Parathyroid adenoma (tissue), 2 donors: ENCODE data around the gene DGLUCY.

ENCODE experiments used
- H2AFZ ChIP-seq: fragments of 300-600 bp; sonication (generic); one replicate; pipeline ENCODE4 v1.7.0; 2017; ENCODE audit warnings: antibody characterized with exemption, mild to moderate bottlenecking
- H3K27ac ChIP-seq: fragments of 300-600 bp; sonication (generic); one replicate; pipeline ENCODE4 v1.7.0; 2017
- H3K27me3 ChIP-seq: fragments of 300-600 bp; sonication (generic); one replicate; pipeline ENCODE4 v1.7.0; 2017; ENCODE audit warnings: low read length; ENCODE audit not compliant: control insufficient read depth, insufficient read depth
- H3K36me3 ChIP-seq: fragments of 300-600 bp; sonication (generic); one replicate; pipeline ENCODE4 v1.7.0; 2017; ENCODE audit warnings: low read length; ENCODE audit not compliant: control insufficient read depth, insufficient read depth
- H3K4me1 ChIP-seq: fragments of 300-600 bp; sonication (generic); one replicate; pipeline ENCODE4 v1.7.0; 2017; ENCODE audit warnings: control low read depth
- H3K4me2 ChIP-seq: fragments of 300-600 bp; sonication (generic); one replicate; pipeline ENCODE4 v1.7.0; 2017; ENCODE audit warnings: low read length
- H3K4me3 ChIP-seq: fragments of 300-600 bp; sonication (generic); one replicate; pipeline ENCODE4 v1.7.0; 2017; ENCODE audit warnings: low read depth, low read length
- H3K79me2 ChIP-seq: fragments of 300-600 bp; sonication (generic); one replicate; pipeline ENCODE4 v1.7.0; 2017; ENCODE audit warnings: control low read depth
- H3K9ac ChIP-seq: fragments of 300-600 bp; sonication (generic); one replicate; pipeline ENCODE4 v1.7.0; 2017; ENCODE audit warnings: mild to moderate bottlenecking
- H3K9me3 ChIP-seq: fragments of 300-600 bp; sonication (generic); one replicate; pipeline ENCODE4 v1.7.0; 2017; ENCODE audit warnings: low read length; ENCODE audit not compliant: control insufficient read depth
- CTCF ChIP-seq: fragments of 300-600 bp; sonication (generic); IDR thresholded peaks from one replicate; pipeline ENCODE4 v1.7.0; 2017; ENCODE audit warnings: antibody characterized with exemption, mild to moderate bottlenecking
- donor health status: primary hyperparathyroidism.

The DGLUCY gene

GRCh38 chr14:91218014-91218413, 104.1 kb downstream of the DGLUCY start:
- Histone ChIP-seq H3K27ac (peak overlapping the region; percentile 37), H3K4me3 (no peak overlapping the region)

DNA sequence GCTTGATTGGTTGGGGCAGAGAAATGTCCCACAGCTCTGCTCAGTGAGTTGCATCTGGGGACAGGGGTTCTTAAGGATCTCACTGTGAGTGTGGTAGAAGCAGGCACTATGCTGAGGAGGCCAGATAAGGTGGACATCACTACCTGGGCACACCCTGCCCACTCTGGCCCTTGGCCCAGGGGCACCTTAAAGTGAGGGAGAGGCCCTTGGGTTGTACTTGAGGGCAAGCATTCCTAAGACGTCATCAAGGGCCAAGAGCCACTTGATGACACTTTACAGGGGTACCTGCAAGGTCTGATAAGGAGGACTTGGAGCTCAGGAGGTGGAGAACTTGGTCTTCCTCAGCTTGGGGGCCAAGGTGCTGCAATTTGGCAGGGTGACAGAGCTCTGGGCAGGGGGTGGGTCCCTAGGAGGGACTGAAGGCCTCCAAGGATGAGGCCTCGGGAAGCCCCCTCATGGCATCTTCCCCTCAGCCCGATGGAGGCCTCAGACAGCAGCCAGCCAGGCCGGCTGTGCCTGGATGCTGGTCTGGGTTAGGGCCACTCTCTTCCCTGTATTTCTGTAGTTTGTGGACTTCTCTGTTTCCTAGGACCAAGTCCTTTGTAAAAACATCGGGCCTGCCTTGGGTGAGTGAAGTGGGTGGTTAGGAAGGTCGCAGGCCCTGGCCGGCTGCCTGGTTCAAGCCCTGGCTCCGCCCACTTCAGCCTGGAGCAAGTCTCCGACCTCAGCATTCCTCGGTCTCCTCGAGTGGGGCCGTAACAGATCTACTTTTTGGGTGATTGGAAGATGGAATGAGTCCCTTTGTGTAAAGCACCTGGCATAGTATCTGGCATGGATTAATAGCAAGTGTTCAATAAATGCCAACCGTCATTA, 105.9 kb downstream of the DGLUCY start:
- Histone ChIP-seq H3K4me2 (no peak overlapping the region), H3K9ac (no peak overlapping the region), H2AFZ (no peak overlapping the region), H3K79me2 (no peaks in the 10 kb centered on the region), H3K27ac (peak overlapping the region; percentile 50), H3K9me3 (no peaks in the 10 kb centered on the region), H3K36me3 (no peaks in the 10 kb centered on the region), H3K27me3 (no peaks in the 10 kb centered on the region), H3K4me3 (no peak overlapping the region), H3K4me1 (peaks cover 3% of the 10 kb centered on the region)
- TF ChIP-seq CTCF, result no peak

More at GRCh38 chr14:91218014-91218413, 104.1 kb downstream of the DGLUCY start:
- TF ChIP-seq CTCF, result no peak
- Histone ChIP-seq H3K9ac (no peak overlapping the region), H3K79me2 (no peaks in the 10 kb centered on the region), H3K27me3 (no peaks in the 10 kb centered on the region), H3K9me3 (no peaks in the 10 kb centered on the region), H3K4me2 (no peak overlapping the region), H2AFZ (no peak overlapping the region), H3K4me1 (peaks cover 3% of the 10 kb centered on the region), H3K36me3 (no peaks in the 10 kb centered on the region)

DNA sequence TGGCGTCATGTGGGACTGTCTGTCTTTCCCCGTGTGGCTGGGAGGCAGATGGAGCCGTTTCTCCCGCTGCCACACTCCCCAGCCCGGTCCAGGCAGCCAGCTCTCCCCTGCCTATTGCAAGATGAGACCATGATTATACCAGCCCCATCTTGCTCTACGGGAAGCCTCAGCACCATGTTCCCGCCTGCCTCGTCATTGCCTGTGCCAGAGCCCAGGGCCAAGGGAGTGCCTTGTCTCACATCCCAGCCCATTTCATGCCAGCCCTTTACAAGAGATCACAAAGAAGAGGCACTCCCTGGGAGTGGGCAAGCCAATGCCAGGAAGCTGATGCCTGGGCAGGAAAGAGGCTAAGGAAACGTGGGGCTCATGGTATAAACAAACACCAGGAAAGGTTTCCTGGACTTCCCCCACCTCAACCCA, 106.7 kb downstream of the DGLUCY start:
- H3K27ac ChIP-seq, result peak overlapping the region; percentile 50
- no peaks in the 10 kb centered on the region for H3K27me3 ChIP-seq
- TF ChIP-seq CTCF, result no peak
- no peaks in the 10 kb centered on the region for H3K79me2 ChIP-seq
- H2AFZ ChIP-seq, result no peak overlapping the region
- H3K36me3 ChIP-seq, result no peaks in the 10 kb centered on the region
- H3K4me2 ChIP-seq, result no peak overlapping the region
- H3K9ac ChIP-seq, result no peak overlapping the region
- no peaks in the 10 kb centered on the region for H3K9me3 ChIP-seq
- no peak overlapping the region for H3K4me3 ChIP-seq
- H3K4me1 ChIP-seq, result peaks cover 3% of the 10 kb centered on the region

- Histone ChIP-seq H3K36me3 (no peaks in the 10 kb centered on the region), H3K9ac (no peak overlapping the region), H3K4me1 (peaks cover 3% of the 10 kb centered on the region), H3K9me3 (no peaks in the 10 kb centered on the region), H3K27me3 (no peaks in the 10 kb centered on the region), H3K79me2 (no peaks in the 10 kb centered on the region), H3K4me2 (no peak overlapping the region), H3K27ac (no peak overlapping the region), H2AFZ (no peak overlapping the region), H3K4me3 (no peak overlapping the region)
- TF ChIP-seq CTCF, result no peak
Observed at GRCh38 chr14:91221270-91221669, 107.4 kb downstream of the DGLUCY start.
